GM18861 (cell line): Measurements from ENCODE around the gene FBRSL1.
"Not testable (repeated sequence)": the region's sequence is repeated elsewhere in the genome, so short reads cannot be mapped to it uniquely, and the experiment has no call there.

Source experiments
- ATAC-seq: cut with Tn5 transposase; IDR thresholded peaks from one replicate; pipeline ENCODE4 v1.9.1; 2021; ENCODE audit not compliant: unreplicated experiment

Gene FBRSL1

DNA sequence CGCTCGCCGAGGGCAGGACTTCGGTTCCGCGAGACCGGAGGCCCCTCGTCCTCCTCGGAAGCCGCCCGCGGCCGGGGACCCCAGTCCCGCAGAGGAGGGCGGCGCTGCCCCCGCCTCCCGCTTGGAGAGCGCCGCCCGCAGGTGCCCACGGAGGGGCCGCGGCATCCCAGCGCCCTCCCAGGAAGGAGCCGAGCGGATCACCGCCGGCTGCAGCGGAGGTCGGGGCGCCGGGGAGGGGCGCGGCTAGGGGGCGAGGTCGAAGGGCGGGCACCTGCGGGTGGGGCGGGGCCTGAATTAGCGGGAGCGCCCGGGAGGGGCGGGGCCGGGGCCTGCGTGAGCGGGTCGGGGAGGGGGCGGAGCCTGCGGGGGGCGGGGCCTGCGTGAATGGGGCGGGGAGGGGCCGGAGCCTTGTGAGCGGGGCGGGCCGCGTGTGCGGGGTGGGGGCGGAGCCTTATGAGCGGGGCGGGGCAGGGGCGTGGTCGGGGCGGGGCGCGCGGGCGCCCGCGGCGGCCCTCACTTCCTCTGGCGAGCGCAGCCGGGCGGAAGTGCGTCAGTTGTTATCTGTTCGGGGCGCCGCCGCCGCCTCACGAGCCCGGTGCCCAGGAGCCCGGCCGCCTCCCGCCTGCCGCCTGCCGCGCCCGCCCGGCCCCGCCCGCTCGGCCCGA is at the start of gene FBRSL1:
Gene FBRSL1, plus strand, starts transcription at position 550 of the 665 bp plus-strand sequence.
- ATAC-seq = peak; percentile 46

DNA sequence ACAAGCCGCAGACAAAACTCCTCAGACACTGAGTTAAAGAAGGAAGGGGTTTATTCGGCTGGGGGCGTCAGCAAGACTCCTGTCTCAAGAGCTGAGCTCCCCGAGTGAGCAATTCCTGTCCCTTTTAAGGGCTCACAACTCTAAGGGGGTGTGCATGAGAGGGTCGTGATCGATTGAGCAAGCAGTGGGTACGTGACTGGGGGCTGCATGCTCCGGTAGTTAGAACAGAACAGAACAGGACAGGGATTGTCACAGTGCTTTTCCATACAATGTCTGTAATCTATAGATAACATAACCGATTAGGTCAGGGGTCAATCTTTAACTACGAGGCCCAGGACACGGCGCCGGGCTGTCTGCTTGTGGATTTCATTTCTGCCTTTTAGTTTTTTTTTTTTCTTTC is 49.5 kb upstream of the FBRSL1 start:
- ATAC-seq = not testable (repeated sequence)

DNA sequence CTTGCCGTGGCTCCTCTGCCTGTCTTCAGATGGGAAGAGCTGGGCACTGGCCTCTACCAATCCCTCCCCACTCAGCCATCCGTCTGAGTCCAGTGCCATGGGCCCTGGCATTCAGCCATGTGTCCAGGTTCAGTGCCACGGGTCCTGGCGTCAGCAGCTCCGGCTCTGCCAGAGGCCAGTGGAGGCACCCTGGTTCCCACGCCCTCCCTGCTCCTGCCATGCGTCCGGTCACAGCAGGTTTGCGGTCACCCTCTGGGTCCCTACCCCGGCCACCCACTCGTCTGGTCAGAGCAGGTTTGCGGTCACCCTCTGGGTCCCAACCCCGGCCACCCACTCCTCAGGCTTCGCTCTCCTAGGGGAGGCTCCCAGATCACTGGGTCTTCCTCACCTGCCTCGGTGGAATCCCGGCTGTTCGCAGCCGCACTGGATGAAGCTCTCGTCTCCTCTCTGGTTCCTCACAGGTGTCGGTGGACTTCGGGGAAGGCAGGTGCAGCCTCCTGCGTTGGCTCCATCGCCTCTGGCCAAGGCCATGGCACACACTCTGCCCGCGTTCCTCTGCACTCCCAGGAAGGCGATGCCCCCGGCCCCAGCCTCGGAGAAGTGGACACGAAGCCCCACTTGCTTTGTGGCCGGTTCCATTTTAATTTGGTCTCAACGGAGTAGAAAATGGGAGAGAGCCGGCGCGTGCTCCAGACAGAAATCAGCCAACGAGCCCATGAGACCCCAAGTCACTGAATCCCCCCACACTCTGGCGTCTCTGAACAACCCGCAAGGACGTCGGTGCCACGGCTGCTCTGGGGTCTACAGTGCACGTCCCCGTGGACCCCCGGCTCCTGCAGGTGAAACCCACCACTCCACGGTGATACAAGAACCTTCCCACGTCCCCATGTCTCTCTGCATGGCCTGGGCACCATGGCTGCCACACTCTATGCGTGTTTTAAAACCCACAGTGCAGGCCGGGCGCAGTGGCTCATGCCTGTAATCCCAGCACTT is 47.8 kb upstream of the FBRSL1 start:
- no peak for ATAC-seq

DNA sequence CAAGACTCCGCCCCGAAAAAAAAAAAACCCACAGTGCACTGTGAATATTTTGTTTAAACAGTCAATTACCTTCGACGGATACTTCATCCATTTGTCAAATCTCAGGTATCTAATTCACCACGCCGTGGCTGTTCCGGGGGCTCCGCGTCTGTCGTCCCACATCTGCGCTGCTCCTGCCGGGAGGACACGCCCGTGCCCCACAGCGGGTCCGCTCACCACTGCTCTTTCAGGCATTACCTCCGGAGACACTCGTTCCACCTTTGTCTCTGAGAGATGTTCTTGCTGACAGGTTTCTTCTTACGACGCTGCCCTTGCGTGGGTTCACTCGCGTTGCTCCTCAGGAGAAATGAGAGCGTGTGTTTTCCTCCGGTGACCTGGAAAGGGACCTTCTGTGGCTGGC is 46.9 kb upstream of the FBRSL1 start:
- ATAC-seq = no peak

DNA sequence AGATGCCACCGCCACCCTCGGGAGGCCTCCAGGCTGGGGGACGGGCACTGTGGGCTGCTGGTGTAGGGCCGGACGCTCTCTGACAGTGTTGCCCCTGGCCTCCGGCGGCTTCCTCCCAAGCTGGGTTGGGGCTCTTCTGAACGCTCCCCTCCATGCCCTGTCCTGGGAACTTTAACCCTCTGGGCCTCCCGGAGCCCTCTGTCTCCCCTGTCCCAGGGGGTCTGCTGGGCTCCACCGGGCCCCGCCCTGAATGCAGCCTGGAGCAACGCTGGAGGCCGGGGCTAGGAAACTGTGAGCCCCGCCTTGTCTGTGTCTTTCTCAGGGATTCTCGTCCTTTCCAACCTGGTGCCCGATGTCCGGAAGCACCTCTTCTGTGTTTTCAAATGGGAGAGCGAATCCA is 45.7 kb upstream of the FBRSL1 start:
- no peak for ATAC-seq

DNA sequence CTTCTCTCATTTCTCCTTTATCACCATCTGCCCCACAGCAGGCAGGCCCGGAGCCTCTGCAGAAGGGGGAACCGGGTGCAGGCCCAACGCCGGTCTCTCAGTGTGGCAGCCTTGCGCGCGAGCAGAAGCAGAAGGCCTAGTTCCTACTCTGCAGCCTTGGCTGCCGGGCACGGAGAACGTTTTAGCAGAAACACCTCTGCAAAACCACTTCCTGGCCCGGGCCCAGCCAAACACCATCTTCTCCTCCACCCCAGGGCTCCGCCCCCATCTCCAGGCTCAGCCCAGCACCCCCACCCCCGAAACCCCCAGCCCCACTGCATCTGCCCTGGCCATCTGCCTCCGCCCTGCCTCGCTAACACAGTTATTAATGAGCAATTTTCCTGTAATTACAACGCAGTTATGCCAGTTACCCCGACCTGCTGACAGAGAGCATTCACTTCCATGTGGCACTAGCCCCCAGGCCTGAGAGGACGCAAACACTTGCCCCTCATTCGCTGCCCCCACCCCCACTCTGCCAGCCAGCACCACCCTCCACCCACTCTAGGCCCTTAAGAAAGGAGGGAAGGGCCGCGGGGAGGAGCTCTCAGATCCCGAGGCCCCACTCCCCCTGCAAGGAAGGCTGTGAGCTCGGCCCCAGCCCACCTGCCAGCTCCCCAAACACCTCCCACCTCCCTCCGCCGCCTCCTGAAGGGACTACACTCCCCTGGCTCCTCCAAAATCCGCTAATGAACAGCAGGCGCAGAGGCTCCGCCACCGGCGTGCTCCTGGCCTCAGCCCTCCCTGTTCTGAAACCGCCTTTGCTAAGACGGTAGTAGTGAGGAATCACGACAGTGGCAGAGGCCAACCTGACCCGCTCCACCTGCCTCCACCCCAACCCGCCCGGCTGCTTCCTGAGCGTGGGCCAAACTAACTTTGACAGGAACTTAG is 44.7 kb upstream of the FBRSL1 start:
- ATAC-seq = no peak

DNA sequence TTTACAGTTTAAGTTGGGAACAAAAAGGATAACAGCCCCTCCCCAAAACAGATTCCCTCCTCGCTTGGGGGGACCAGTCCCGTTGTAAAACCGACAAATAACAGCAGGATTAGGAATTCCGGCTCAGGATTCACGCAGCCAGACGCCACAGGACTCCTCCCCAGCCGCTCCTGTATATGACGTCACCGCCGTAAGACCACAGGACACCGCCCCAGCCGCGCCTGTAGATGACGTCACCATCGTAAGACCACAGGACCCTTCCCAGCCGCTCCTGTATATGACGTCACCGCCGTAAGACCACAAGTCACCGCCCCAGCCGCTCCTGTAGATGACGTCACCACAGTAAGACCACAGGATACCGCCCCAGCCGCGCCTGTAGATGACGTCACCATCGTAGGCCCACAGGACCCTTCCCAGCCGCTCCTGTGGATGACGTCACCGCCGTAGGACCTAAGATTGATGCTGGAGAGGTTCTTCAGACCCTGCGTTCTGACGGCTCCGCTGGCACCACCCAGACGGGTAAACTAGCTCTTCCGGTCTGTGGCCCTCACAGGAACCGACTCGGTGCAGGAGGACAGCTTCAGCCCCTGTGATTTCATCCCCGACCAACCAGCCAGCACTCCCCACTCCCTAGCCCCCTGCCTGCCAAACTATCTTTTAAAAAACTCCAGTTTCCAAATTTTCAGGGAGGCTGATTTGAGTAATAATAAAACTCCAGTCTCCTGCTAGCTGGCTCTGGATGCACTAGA is 43.9 kb upstream of the FBRSL1 start:
- no peak for ATAC-seq

DNA sequence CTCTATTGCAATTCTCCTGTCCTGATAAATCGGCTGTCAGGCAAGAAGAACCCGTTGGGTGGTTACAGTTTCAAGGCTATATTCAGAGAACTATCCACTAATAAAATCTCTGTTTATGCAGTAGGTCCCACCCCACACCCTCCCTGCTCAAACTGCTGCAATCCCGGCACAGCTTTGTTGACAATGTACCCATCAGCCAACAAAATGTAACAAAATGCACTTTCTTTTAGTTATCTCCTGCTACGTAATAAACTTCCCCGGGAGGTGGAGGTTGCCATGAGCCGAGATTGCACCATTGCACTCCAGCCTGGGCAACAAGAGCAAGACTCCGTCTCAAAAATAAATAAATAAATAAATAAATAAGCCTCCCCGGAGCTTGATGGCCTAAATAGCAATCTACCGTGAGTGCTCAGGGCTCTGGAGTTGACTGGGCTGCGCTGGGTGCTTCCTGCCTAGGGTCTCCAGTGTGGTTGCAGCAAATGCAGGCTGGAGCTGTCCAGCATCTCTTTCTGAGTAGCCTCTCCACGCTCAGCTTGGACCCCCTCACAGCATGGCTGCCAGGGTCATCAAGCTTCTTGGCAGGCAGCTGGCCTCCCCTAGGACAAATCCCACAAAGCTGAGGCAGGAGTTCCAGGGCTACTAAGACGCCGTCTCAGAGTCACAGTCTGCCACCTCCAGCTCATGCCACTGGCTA is 43.2 kb upstream of the FBRSL1 start:
- ATAC-seq = no peak

DNA sequence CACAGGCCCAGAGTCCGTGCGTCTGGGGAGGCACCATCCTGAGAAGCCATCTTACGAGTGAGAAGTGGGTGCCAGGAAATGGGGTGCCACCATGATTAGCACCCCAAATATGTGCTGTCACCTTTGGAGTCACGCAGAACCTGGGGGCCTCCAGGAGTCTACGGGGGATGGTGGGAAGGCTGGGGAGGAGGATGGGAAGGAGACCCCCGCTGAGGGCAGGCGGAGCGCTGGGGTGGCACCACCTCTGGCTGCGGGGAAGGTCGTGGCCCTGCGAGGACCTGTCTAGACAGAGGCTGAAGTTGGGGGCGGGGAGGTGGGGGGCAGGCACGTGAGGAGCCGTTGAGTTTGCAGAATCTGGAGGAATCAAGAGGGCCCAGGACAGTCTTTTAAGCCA is 42.6 kb upstream of the FBRSL1 start:
- no peak for ATAC-seq

DNA sequence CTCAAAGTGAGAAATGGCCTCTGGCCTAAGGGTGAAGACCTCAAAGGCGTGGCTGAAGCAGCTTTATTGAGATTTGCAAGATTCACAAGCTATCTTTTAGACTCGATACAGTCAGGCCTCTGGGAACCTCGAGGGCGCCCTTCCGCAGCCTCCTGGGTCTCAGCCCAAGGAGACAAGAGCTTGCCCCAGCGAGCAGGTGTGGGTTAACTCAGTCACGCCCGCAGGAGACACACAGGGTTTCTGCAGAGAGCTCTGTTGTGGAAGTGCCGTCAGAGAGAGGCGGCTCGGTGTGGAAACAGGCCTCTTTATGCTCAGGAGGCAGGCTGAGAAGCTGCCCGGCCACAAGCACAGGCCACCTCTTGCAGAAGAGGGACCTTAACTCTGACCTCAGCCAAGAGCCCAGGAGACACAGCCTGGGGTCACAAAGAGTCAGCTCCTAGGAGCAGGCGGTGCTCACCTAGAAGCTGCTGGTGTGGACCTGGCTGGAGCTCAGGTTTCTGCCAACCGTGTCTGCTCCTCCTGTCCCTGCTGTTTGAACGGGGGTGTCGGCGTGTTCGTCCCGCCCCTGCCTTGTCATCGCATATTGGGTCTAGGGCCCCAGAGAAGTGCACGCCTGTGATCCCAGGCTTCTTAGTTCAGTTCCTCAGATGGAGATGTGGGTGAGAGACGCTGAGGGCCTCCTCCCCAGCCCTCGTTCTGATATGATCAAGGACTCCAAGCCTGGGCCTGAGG is 42.1 kb upstream of the FBRSL1 start:
- no peak for ATAC-seq

DNA sequence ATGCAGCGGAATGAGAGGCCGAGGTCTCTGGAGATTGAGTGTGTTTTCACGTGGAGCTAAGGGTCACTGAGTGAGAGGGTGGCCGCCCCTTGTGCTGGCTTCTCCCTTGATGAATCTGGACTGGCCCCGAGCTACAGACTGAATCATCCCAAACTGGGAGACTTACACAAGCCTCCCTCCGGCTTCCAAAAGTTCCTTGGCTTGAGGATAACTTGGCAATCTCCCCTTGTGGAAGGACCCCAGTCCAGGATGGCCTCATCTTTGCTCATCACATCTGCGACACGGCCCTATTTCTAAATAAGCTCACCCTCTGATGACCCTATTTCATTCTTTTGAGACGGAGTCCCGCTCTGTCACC is 41.5 kb upstream of the FBRSL1 start:
- no peak for ATAC-seq

DNA sequence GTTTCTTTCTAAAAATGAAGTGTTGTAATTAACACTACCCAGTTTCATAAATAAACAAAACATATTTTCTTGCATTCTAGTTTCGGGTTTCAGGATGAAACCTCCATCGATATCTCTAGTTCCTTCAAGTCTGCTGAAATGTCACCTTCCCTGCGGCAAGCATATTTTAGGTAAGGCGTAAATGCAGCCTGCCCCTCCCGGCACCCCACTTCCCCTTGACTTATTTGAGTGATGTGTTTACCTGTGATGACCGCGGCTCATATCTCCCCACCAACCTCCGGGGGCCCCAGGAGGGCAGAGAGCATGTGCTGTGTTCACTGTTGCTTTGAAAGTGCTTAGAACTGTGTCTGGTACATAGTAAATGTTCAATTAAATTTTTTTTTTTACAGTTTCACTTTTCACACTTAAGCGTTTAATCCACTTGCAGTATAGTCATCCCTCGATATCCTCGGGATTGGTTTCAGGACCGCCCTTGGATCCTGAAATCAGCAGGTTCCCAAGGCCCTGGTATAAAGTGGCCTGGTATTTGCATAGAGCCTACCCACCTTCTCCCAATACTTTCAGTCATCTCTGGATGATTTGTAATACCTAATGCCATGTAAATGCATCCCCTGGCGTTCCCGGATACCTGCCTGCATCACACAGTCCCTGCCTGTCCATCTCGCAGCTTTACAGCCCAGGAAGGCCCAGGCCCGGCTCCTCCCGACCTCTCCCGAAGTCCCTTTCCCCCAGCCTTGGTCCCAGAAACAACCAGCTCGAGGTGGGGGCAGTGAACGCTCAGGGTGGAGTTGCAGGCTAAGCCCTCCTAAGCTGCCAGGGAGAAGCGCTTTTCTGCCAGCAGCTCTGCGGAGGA is 40.2 kb upstream of the FBRSL1 start:
- ATAC-seq = peak; percentile 59

DNA sequence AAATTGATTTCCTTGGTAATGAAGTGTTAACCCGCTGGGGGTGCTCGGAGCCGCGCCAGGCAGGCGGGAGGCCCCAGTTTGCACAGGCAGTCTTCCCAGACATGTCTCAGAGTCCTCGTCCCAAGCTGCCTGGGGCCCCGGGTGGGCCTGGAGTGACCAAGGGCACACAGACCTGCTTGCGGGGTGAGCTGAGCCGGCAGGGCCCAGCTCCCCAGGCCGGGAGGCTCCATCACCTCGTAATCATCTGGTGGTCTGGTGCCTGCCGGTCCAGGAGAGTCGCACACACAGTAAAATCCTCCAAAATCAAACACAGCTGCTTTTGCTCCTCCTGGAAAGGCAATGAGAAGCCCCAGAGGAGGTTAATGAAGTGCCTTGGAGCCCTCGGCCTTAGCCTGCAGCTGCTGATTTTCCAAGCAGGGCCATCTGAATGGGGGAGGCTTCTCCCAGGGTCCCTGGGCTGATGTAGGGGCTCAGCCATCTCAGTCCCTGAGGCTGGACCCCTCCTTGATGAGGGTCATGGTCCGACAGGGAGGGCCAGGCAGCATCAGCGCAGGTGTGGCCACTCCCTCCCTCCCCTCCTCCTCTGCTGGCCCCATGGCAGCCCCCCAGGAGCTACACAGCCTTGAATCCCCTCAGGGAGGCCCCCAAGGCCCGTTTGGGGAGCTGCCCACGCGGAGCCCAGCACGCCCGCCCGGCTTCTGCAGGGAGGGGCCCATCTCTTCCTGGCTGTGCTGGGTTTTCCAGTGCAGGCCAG is 39.4 kb upstream of the FBRSL1 start:
- no peak for ATAC-seq

DNA sequence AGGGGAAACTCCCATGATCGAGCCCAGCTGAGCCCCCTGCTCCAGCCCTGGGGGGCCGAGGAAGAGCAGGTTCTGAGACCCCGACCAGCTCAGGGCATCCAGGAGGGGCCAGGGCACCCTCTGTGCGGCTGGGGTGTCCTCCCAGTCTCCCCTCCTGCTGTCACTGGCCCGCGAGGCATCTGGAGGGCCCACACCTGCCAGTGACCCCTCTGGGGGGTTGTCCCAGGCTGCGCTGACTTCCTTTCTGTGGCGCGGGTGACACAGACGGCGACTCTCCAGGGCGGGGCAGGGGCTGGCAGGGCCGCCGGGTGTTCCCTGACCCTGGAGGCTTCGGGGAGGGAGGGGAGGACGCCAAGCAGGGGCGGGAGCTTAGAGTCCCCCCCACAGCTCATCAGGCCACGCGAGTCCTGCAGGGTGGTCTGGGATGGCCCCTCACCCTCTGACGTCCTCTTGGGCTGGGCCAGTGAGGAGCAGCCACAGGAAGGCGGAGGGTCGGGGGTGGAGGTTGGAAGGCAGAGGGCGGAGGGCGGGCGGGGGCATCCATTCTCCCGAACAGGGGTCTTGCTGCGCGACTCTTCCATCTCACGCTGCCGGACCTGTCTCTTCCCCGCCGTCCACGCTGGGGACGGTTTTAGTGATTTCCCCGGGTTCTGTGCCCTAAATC is 38.6 kb upstream of the FBRSL1 start:
- peak; percentile 50 for ATAC-seq

DNA sequence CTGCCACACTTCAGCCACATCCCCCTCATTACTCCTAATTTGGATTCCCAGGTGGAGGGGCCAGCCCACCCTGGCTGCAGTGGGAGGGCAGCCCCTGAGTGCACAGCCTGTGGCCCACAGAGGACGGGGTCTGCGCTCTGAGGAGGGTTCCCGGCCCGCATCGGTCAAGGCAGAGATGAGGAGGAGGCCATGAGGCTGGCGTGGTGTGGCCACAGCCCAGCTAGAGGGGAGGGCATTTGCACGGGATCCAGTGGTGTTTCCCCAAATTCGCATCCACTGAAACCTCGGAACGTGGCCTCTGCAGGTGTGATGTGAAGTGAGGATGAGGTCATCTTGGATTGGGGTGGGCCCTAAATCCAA is 38.1 kb upstream of the FBRSL1 start:
- no peak for ATAC-seq

DNA sequence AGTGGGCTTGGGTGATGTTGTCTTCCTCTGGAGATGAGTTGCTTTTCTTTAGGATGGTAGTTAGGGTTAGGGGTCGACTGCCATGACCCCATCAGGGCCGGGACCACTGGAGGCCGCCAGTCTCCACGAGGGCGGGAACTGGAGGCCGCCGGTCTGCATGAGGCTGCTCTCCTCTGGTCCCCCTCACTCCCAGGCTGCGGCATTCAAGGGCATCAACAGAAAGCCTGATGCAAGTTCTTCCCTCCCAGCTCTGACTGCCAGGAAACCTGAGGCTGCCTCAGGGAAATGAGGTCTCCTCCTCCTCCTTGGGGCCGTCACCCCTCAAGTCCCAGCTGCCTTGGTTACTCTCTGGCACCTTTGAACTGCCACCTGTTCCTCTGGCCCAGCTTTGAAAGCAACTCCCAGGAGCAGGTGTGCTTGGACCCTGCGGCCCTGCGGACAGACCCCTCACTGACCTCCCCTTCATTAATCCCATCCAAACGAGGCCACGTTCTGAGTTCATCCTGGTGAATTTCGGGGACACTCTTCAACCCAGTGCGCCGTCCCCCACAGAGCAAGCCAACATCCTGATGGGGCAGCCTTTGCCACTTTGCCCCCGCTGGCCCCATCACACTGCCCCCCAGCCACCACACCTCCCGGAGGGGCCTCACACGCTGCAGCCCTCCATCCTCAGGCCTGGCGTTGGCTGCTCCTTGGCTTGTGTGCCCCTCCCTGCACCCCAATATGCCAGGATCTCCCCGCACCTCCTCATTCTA is 37.2 kb upstream of the FBRSL1 start:
- no peak for ATAC-seq
